NCI-H1105 (cell line): ENCODE data around the gene ZFP92.

Experiments used
- DNase-seq: peaks from one replicate; lab custom pipeline; 2025; lab: John Stamatoyannopoulos, UW

ZFP92 gene

GRCh38 chrX:153408871-153409351 is 2.4 kb upstream of the ZFP92 start:
- DNase-seq = no peak

DNA sequence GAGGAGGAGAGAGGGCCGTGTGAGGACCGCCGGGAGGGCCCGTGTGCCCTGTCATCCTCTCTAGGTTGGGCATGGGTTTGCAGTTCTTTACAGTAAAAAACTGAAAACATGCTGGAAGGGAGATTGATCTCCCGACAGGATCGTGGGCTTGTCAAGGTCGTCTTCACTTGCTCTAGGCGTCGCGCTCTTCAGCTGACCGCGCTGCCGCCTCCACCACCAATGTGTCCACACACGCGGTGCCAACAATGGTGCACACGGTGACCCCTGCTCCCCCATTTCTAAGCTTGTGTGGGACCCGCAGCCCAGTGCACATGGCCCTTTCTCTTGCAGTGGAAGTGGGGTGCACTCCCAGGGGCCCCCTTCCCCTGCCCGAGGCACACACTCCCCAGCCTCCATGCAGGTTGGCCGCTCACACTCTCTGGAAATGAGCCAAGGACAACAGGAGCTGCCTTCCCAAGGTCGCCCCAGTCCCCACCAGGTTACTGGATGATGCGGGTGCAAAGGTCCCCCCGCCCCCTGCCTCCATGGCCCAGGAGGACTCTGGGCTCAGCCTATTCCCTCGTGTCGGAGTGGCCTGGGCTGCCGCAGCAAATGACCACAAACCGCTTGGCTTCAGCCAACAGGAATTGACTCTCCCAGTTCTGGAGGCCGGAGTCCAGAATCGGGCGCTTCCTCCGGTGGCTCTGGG is 1.7 kb upstream of the ZFP92 start:
- no peak for DNase-seq

DNA sequence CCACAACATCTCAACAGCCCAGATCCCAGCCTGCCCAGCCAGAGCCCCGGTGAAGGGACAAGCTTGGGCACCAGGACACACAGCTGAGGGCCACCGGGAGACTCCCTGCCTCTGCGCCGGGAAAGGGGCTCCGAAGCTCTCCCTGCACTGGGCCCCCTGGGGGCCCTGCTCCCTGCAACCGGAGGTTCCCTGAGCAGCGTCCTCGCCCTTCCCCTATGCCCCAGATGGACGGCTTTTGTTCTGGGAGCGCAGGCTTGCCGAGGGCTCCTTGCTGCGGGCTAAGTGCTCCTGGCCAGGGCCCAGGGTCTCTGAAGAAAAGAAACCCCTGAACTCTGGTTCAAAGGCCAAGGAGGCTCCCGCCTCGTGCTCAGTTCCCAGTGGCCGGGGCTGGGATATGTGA is 899 bp upstream of the ZFP92 start:
- DNase-seq = no peak

- no peak for DNase-seq
These were observed 401 bp upstream of the ZFP92 start for GRCh38 chrX:153410888-153411254.

- DNase-seq = peak; percentile 67
These were observed 809 bp downstream of the ZFP92 start for GRCh38 chrX:153411988-153412574.

- no peak for DNase-seq
These were observed 1.8 kb downstream of the ZFP92 start for GRCh38 chrX:153412746-153413720.

GRCh38 chrX:153413731-153414130 is 2.5 kb downstream of the ZFP92 start:
- no peak for DNase-seq

GRCh38 chrX:153414856-153415510 is 3.7 kb downstream of the ZFP92 start:
- DNase-seq = no peak

GRCh38 chrX:153416781-153417450 is 5.6 kb downstream of the ZFP92 start:
- DNase-seq = no peak

DNA sequence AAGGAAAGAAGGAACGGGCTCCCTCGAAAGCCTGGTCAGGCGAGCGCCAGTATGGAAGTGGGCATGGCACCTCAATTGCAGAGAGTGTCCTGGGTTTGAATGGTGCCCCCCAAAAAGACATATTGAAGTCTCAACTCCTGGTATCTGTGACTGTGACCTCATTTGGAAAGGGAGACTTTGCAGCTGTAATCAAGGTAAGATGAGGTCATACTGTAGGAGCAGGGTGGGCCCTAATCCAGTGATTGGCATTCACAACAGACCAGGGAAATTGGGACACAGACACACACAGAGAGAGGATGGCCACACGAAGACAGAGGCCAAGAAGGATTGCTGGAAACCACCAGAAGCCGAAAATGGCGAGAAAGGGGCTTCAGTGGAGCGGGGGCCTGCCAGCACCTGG is 6.4 kb downstream of the ZFP92 start:
- no peak for DNase-seq

DNA sequence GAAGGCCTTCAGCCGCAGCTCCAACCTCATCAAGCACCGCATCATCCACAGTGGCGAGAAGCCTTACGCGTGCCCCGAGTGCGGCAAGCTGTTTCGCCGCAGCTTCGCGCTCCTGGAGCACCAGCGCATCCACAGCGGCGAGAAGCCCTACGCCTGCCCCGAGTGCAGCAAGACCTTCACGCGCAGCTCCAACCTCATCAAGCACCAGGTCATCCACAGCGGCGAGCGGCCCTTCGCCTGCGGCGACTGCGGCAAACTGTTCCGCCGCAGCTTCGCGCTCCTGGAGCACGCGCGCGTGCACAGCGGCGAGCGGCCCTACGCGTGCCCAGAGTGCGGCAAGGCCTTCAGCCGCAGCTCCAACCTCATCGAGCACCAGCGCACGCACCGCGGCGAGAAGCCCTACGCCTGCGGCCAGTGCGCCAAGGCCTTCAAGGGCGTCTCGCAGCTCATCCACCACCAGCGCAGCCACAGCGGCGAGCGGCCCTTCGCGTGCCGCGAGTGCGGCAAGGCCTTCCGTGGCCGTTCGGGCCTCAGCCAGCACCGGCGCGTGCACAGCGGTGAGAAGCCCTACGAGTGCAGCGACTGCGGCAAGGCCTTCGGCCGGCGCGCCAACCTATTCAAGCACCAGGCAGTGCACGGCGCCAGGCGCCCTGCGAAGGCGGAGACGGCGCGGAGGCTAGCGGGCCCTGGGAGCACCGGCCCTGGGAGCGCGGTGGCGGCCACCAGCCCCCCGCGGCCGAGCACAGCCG is 9.8 kb downstream of the ZFP92 start:
- no peak for DNase-seq

GRCh38 chrX:153421856-153422255 is 10.6 kb downstream of the ZFP92 start:
- no peak for DNase-seq

DNA sequence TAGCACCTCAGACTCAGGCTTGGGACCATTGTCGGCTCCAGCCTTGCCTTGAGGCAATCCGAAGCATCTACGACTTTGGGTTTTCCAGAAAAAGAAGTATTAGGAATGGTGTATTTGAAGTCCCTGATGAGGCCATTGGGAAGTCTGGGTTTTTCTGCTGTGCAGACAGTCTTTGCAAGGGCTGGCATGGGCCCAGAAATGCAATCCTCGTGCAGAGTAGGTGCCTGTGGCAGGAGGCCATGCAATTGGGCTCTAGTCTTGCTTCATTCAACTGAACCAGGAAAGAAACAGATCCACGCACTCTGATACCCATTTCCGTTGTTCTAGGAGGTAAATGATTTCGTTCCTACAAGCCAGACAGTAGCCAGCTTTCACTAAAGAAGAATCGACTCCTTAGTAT is 12.4 kb downstream of the ZFP92 start:
- no peak for DNase-seq

GRCh38 chrX:153426204-153426603 is 14.9 kb downstream of the ZFP92 start:
- no peak for DNase-seq

GRCh38 chrX:153430796-153431195 is 19.5 kb downstream of the ZFP92 start:
- no peak for DNase-seq

DNA sequence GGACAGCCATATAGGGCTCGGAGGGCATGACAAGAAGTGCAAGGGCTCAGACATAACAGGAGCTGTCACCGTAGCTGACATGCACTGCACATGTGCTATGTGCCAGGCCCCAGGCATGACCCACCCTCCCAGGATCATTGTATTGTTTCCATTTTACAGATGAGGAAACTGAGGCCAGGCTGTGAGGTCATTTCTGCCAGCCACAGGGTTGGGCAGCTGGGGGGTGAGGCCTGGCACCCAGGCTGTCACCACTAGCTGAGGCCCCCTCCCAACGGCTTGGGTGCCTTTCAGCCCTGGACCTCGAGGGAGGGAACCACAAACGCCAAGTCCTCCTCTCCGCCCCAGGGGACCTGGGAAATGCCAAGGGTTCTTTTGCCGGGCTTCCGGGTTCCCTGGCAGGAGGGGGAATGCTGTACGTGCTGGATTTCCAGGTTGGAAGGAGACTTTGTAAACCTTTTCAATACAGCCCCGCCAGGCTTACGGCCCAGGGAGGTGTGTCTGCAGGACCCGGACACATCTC is 21.9 kb downstream of the ZFP92 start:
- DNase-seq = no peak

DNA sequence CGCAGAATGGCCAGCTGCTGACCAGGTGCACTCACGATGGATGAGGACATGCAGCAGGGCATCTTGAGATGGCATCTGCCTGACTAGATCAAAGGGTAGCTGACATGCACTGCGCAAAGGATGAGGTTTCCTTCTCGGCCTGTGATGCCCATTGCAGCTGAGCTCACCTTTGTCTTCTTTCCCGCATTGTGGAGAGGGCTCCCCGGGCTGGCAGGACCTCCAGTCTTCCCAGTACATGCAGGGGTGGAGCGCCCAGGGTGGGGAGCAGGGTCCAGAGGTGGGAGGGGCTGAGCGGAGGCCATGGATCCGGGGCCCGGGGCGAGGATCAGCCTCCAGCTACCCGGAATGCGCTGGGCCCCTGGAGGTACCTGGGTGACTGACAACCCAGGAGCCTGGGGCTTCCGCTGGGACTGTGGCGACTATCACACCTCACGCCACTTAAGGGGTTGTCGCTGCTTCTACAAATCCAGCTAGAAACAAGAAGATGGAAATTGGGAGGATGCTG is 22.6 kb downstream of the ZFP92 start:
- no peak for DNase-seq

DNA sequence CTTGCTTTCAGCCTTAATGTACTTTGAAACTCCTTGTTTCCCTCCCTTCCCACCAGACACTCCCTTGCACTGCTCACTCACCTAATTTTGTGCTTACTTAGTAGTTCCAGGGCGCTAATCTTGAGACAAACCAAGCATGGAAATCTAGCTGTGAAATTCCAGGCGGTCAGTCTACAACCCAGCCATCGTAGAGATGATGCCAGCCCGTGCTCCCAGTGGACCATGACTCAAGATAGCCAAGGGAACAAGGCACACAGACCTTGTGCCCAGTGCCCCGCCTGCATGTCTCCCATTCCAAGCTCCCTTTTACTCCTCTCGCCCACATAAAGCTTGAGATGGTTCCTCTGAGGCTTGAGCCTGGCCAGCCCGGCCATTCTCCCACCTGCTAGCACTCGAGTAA is 23.5 kb downstream of the ZFP92 start:
- no peak for DNase-seq

GRCh38 chrX:153435845-153436244 is 24.6 kb downstream of the ZFP92 start:
- no peak for DNase-seq

DNA sequence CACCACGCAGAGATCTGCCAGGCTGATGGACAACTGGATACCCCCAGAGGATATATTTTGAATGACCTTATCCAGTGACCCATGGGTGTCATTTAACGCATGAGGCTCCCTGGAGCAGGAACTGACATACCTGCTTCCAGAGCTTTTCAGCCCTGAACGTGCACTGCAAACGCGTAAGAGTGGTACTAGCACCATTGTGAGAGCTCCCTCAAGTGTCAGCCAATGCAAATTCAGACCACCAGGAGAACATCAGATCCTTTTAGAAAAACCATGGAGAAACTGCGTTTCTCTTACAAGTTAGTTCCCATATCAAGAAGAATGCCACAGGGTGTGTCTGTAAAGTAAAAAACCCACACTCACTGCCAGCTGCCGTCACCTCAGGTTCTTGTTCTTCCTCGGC is 27.3 kb downstream of the ZFP92 start:
- no peak for DNase-seq

DNA sequence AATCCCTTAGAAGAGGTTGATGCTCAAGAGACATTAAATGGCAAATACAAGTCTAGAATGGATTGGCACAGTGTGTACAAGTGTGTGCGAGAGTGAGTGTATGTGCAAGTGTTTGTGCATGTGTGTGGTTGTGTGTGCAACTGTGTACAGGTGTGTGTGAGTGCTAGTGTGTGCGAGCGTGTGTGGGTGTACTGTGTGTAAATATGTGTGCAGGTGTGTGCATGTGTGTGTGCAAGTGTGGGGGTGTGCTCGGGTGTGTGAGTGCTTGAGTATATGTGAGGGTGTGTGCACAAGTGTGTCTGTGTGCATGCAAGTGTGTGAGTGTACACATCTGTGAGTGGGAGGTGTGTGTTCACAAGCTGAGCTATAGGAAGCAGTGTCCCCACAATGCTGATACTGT is 28.7 kb downstream of the ZFP92 start:
- no peak for DNase-seq
